ENCODE measurements around the gene NOS1AP. TPM values are rescaled to one million over a fixed set of nuclear protein-coding genes. Genes with fewer than 3 reads are reported as not detected.

NOS1AP gene
- total and polyA plus RNA-seq, 2 donors (not counting 3 experiments of a cell fraction or from before 2014, with no cell fraction given): 1.3 to 5.4 TPM

GRCh38 chr1:162272419-162272818 lies 202.9 kb downstream of the NOS1AP start:
- FAIRE-seq: no peak
- DNase-seq (ENCODE audit: low read depth, low spot score): no peak
- H3K4me3 ChIP-seq (replicated peaks in 1 of 3; ENCODE audit: insufficient read depth in 1 of 3, low read depth in 1 of 3, low read length in 3 of 3): no peak overlapping the region
- BruUV-seq (replicated peaks): no TSS peak
- H3K4me2 ChIP-seq (ENCODE audit: insufficient read depth, low read length): no peak overlapping the region
- H3K9me1 ChIP-seq (replicated peaks; ENCODE audit: control insufficient read depth, extremely low read depth, insufficient read depth, low read length): no peaks in the 10 kb centered on the region
- no peak for TF ChIP-seq POLR2AphosphoS5 (IDR thresholded peaks at IDR 0.05; ENCODE audit: insufficient read depth, low read depth, low read length)
- TF ChIP-seq MYC (IDR thresholded peaks at IDR 0.05; ENCODE audit: low read depth, low read length): no peak
- no peak for TF ChIP-seq POLR2A (IDR thresholded peaks at IDR 0.05; ENCODE audit: low read depth, low read length)
- no peak for TF ChIP-seq JUN (IDR thresholded peaks at IDR 0.05; ENCODE audit: borderline replicate concordance, insufficient read depth, insufficient read length, low read depth)
- no peak for TF ChIP-seq MAX (IDR thresholded peaks at IDR 0.05; ENCODE audit: insufficient read depth, insufficient read length)
- no peak for TF ChIP-seq GATA2 (IDR thresholded peaks at IDR 0.05; ENCODE audit: insufficient read depth, insufficient read length, low read depth, low read length)
- no peak for TF ChIP-seq FOS (IDR thresholded peaks at IDR 0.05; ENCODE audit: borderline replicate concordance, insufficient read depth, low read length)
- no peak for TF ChIP-seq EZH2 (IDR thresholded peaks at IDR 0.05; ENCODE audit: borderline replicate concordance, low read depth, low read length, severe bottlenecking)
- TF ChIP-seq CTCF (IDR thresholded peaks at IDR 0.05; ENCODE audit: extremely low read depth in 1 of 2, insufficient read depth in 1 of 2, low read depth in 1 of 2, low read length in 2 of 2): no peak
- intact Hi-C loops (cut with micrococcal nuclease) (no loop called here), dilution Hi-C loops (cut with MboI; ENCODE audit: extremely low pct_ligation_motif_present, low sequenced_read_pairs) (no loop called here)
- POLR2A ChIA-PET: no interaction called here
- CTCF ChIA-PET: interaction anchor here (1.2 kb wide), 1 partner anchor 217 kb away, joined by 11 read pairs; no protein-coding TSS in a partner anchor
- no peaks in the 10 kb centered on the region for H3K27me3 ChIP-seq (ENCODE audit: control insufficient read depth in 2 of 2, insufficient read depth in 2 of 2, low read length in 2 of 2)
- H3K27ac ChIP-seq (ENCODE audit: insufficient read depth, low read depth, low read length): no peak overlapping the region
- no peaks in the 10 kb centered on the region for H3K36me3 ChIP-seq (ENCODE audit: control insufficient read depth in 2 of 2, extremely low read depth in 1 of 2, insufficient read depth in 2 of 2, low read length in 2 of 2)
- H3K9ac ChIP-seq (replicated peaks; ENCODE audit: extremely low read depth, insufficient read depth, low read length): no peak overlapping the region
- H4K20me1 ChIP-seq (replicated peaks; ENCODE audit: control insufficient read depth, extremely low read depth, insufficient read depth, low read length): no peaks in the 10 kb centered on the region
- H3K79me2 ChIP-seq (ENCODE audit: control insufficient read depth, insufficient read depth, low read length): no peaks in the 10 kb centered on the region
- H3K9me3 ChIP-seq (replicated peaks; ENCODE audit: control insufficient read depth, insufficient read depth, low read length): no peaks in the 10 kb centered on the region
- H2AFZ ChIP-seq (ENCODE audit: low read depth, low read length): no peak overlapping the region
- no peaks in the 10 kb centered on the region for H3K4me1 ChIP-seq (ENCODE audit: control insufficient read depth, extremely low read depth, insufficient read depth, low read length)
